ENCODE measurements around the gene DYNC1LI1. TPM values are rescaled to one million over a fixed set of nuclear protein-coding genes. Genes with fewer than 3 reads are reported as not detected.

Gene DYNC1LI1
- total and polyA plus RNA-seq, 2 of the 4 experiments (the other 2 are of a cell fraction), result 25.2 to 30.8 TPM

- Histone ChIP-seq H3K4me1 (ENCODE audit: control insufficient read depth, insufficient read depth, low read length) (peaks cover 2% of the 10 kb centered on the region; the same call in 1 of the 2 replicates), H3K18ac (ENCODE audit: low read depth, low read length) (no peak overlapping the region), H2BK20ac (ENCODE audit: low read depth, low read length) (no peak overlapping the region), H3K9ac (ENCODE audit: low read depth, low read length) (no peak overlapping the region), H2BK120ac (ENCODE audit: low read depth, low read length) (no peak overlapping the region), H2AK9ac (replicated peaks; ENCODE audit: low read depth, low read length, poor library complexity) (no peak overlapping the region), H3K14ac (replicated peaks; ENCODE audit: low read depth, low read length) (no peak overlapping the region), H3K9me1 (ENCODE audit: insufficient read depth, low read length) (no peaks in the 10 kb centered on the region), H2AFZ (replicated peaks; ENCODE audit: low read length, poor library complexity) (no peak overlapping the region), H4K20me1 (ENCODE audit: insufficient read depth, low read length) (no peaks in the 10 kb centered on the region), H4K5ac (ENCODE audit: low read depth, low read length) (no peak overlapping the region), H2BK15ac (ENCODE audit: low read depth, low read length) (no peak overlapping the region), H3K27me3 (ENCODE audit: control insufficient read depth, insufficient read depth, low read length) (no peaks in the 10 kb centered on the region), H3K36me3 (ENCODE audit: control insufficient read depth, insufficient read depth, low read length) (no peaks in the 10 kb centered on the region), H4K91ac (ENCODE audit: insufficient read depth, low read depth, low read length) (no peak overlapping the region), H3K9me3 (ENCODE audit: control insufficient read depth, insufficient read depth, low read length) (no peaks in the 10 kb centered on the region), H3K4ac (ENCODE audit: low read depth, low read length) (no peak overlapping the region), H3K23ac (ENCODE audit: low read depth, low read length) (no peak overlapping the region), H4K8ac (ENCODE audit: low read depth in 2 of 2, low read length in 2 of 2) (no peak overlapping the region), H3K56ac (ENCODE audit: extremely low read depth, insufficient read depth, low read length) (no peak overlapping the region), H3K27ac (ENCODE audit: insufficient read depth, low read length) (no peak overlapping the region), H3K79me1 (ENCODE audit: low read depth in 1 of 2, low read length in 2 of 2) (no peaks in the 10 kb centered on the region), H3K4me3 (ENCODE audit: insufficient read depth, low read depth, low read length) (no peak overlapping the region), H2BK5ac (ENCODE audit: low read depth, low read length, poor library complexity, severe bottlenecking) (no peak overlapping the region), H2AK5ac (ENCODE audit: low read depth, low read length) (no peak overlapping the region), H3K4me2 (ENCODE audit: low read depth, low read length) (no peak overlapping the region)
- CTCF ChIA-PET, result no interaction called here
- in situ Hi-C loops (cut with MboI; ENCODE audit: low sequenced_read_pairs) (no loop called here), dilution Hi-C loops (cut with HindIII; ENCODE audit: low sequenced_read_pairs, unreplicated experiment) (no loop called here), intact Hi-C loops (cut with micrococcal nuclease) (no loop called here)
- POLR2A ChIA-PET (ENCODE audit: unreplicated experiment), result no interaction called here
- TF ChIP-seq BHLHE40 (IDR thresholded peaks at IDR 0.05; ENCODE audit: low read depth, low read length) (no peak), RCOR1 (IDR thresholded peaks at IDR 0.05; ENCODE audit: insufficient replicate concordance, low read length) (no peak), MAFK (IDR thresholded peaks at IDR 0.05; ENCODE audit: low read depth, low read length) (no peak), MXI1 (IDR thresholded peaks at IDR 0.05; ENCODE audit: borderline replicate concordance, low read depth, low read length) (no peak), NFE2L2 (IDR thresholded peaks at IDR 0.05; ENCODE audit: low read depth, low read length) (no peak), USF2 (IDR thresholded peaks at IDR 0.05; ENCODE audit: low read depth, low read length) (no peak), MAZ (IDR thresholded peaks at IDR 0.05; ENCODE audit: borderline replicate concordance, low read depth, low read length) (no peak), CEBPB (IDR thresholded peaks at IDR 0.05; ENCODE audit: low read depth, low read length) (no peak), ELK1 (IDR thresholded peaks at IDR 0.05; ENCODE audit: borderline replicate concordance, low read depth, low read length) (no peak), RFX5 (IDR thresholded peaks at IDR 0.05; ENCODE audit: low read depth, low read length) (no peak), SMC3 (IDR thresholded peaks at IDR 0.05; ENCODE audit: low read depth, low read length) (no peak), CHD1 (IDR thresholded peaks at IDR 0.05; ENCODE audit: low read depth, low read length) (no peak), CTCF (conservative IDR thresholded peaks at IDR 0.05; ENCODE audit: low read depth, low read length) (no peak), RAD21 (IDR thresholded peaks at IDR 0.05; ENCODE audit: low read length) (no peak), FOS (IDR thresholded peaks at IDR 0.05; ENCODE audit: low read depth, low read length) (no peak), POLR2A (IDR thresholded peaks at IDR 0.05; ENCODE audit: low read depth, low read length) (no peak)
- ATAC-seq (ENCODE audit: low read depth) (no peak), DNase-seq (no peak)
- no TSS peak for BruUV-seq (replicated peaks)
- WGBS, 2 experiments (ENCODE audit: extremely low coverage in 2 of 2, insufficient read length in 1 of 2), result no CpG with 5 or more reads among the region's 3 CpGs
These were observed 31.1 kb upstream of the DYNC1LI1 start for GRCh38 chr3:32601722-32602121.

Measured in IMR-90 (cell line).